GDM1 (cell line): Measurements from ENCODE around the gene GUCA1A.
"Not testable (repeated sequence)": the region's sequence is repeated elsewhere in the genome, so short reads cannot be mapped to it uniquely, and the experiment has no call there.

Experiments used
- DNase-seq: peaks from one replicate; lab custom pipeline; 2025; lab: John Stamatoyannopoulos, UW

Gene GUCA1A

DNA sequence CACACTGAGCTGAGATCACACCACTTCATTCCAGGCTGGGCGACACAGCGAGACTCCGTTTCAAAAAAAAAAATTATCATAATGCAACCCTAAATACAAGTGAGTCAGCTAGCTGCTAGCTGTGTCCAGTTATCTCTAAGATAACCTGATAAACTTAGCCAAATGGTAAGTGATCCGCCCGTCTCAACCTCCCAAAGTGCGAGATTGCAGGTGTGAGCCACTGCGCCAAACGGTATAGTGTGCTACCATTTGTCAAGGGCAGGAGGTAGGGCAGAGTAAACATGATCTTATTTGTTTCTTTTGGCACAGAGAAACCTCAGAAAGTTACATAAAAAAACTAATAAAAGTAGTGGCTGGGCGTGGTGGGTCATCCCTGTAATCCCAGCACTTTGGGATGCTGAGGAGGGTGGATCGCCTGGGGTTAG lies 26.0 kb upstream of the GUCA1A start:
- no peak for DNase-seq

DNA sequence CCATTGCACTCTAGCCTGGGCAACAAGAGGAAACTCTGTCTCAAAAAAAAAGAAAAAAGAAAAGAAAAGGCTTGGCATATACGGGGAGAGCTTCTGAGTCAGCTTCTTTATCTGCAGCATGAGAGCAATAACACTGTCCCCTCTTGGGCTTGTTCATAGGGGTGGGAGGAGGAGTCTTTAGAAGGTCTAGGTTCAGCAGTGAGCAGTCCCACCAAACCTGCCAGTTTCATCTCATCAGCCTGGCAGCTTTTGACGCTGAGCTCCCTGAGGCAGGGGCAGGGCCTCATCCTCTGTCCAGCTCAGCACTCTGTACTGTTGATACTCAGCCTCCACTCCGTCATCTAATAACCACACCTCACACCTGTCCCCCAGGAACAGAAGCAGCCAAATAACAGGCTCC lies 25.1 kb upstream of the GUCA1A start:
- no peak for DNase-seq

DNA sequence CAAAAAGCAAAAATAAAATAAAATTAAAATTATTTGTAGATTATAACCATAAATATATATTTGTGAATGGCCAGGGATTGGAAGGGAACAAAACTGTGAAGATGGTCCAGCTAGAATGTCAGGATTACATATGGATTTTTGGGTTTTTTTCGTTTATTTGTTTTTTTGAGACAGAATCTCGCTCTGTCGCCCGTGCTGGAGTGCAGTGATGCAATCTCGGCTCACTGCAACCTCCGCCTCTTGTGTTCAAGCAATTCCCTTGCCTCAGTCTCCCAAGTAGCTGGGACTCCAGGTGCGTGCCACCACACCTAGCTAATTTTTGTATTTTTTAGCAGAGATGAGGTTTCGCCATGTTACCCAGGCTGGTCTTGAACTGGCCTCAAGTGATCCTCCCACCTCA lies 22.9 kb upstream of the GUCA1A start:
- no peak for DNase-seq

DNA sequence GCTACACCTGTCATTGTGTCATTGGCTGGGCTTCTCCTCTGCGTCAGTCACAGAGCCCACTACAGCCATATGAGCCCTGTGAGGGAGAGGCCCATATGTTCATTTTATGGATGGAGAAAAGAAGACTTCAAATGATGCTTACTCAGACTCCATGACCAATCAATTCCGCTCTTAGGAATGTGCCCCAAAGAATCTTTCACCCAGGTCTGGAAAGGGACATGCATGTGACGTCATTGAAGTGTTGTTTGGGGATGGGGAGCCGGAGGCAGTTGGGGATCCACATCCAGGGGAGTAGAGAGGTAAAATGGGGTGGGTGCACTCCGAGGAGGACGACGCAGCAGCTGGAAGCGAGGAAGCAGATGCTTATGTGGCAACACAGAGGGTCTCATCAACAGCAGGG lies 21.1 kb upstream of the GUCA1A start:
- DNase-seq: no peak

DNA sequence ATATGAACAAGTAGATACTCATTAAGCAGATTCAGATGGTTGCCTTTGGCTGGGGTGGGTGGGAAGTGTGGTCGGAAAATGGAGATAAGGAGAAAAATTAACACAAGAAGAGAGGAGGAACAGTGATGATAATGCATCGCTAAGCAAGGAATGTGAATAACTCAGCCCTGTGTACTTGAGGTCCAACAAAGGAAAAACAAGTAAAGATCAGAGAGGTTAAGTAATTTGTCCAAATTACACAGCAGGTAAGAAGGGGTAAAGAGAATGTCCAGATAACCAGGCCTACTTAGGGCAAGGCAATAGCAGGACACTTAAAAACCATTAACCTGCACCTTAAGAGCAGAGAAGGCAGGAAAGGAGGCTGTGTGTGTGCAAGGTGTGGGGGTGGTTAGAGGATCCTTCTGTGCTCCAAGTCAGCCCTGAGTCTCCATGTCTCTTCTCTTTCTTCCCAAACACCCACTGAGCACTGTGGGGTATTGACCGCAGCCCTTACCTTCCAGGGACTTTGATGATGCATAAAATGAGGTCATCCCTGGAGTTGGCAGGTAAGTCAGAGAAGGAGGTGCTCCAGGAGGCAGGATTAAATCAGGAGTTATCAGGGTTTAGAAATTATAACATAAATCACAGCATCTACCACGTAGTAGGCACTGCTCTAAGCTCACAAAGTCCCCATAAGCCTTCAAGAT lies 20.5 kb upstream of the GUCA1A start:
- not testable (repeated sequence) for DNase-seq

DNA sequence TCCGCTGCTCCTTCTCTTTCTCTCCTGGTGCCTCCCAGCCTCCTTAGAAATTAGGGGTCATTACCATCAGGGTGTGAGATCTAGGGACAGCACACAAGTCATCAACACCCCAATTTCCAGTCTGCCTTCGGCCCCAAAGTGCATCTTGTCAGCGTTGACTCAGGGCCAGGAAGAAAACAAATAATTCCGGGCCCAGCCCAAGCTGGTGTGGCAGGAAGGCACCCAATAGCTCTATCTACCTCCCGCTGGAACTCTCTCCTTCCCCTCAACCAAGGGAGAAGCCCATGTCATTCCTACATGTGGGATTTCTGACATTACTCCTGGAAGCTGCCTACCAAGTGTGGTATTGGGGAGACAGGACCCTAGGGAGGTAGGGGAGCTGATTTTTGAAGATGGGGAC lies 19.2 kb upstream of the GUCA1A start:
- DNase-seq: no peak

DNA sequence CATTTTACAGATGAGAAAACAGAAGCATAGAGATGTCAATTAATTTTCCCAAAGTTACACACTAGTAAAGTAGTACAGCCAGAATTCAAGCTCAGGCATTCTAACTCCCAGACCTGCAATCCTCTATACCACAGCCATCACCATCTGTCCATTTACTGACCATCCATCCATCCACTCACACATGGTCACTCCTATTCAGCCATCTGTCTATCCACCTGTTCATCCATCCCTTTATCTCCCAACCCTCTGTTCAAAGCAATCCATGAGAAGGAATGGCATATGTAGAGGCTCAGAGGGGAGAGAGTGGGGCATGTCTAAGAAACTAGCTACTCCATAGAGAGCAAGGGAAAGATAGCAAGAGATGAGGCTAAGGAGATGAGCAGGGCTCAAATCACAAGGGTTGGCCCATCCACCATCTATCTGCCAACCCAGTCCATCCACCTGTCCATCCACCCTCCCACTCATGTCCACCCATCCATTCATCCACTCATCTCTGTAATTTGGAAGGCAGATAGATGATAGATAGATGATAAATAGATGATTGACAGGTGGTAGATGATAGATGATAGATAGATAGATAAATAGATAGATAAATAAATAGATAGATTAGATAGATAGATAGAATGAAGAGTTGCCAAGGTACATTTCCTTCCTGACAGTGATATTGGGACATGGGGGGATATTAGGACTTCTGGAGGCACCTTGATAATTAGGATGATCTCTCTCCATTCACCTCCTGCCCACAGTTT lies 18.5 kb upstream of the GUCA1A start:
- DNase-seq: no peak

DNA sequence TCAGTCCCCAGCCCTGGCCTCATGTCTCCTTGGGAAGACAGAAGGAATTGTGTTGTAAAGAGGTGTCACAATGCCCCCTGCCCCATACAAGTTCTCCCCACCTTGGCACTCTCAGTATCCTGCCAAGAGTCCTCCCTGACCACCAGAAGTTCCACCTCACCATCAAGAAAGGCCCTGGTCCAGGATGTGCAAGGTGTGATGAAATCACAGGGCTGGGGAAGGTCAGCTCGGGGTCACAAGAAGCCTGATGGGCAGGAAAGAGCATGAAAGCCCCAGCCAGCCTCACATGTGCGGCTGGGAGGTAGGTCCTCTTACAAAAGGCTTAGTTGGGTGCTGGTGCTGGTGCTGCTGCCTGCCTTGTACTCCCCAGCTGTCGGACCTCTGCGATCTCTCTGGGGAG lies 17.9 kb upstream of the GUCA1A start:
- no peak for DNase-seq

DNA sequence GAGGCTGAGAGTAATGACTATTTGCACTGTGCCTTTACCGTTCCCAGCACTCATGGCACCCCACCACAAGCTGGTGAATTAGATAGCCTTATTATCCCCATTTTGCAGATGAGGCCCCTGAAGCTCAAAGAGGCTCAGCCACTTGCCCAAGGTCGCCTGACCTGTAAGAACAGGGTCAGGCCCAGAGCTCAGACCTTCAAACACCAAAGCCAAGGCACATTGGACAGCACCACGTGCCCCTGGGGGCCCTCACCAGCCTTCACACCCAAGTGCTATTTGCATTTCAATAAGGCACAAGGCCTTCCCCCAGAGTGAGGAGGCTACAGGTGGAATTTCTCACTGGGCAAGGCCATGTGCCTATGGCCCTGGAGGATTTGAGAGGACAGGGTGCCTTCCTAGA lies 16.5 kb upstream of the GUCA1A start:
- DNase-seq: no peak

DNA sequence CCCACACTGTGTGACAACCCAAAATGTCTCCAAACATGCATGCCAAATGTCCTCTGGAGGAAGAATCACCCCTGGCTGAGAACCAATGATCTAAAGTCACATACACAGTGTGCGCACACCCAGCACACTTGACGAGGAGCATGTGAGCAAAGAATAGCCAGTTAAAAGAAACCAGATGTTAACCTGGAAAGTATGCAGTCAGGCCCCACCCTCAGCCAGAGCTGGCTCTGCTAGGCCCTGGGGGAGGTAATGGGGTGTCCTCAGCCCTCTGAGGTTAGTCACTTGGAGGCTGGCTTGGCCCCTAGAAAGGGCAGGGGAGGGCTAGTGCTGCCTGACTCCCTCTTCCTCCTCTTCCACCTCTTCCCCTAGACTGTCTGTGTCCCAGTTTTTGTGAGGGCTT lies 15.2 kb upstream of the GUCA1A start:
- DNase-seq: no peak

DNA sequence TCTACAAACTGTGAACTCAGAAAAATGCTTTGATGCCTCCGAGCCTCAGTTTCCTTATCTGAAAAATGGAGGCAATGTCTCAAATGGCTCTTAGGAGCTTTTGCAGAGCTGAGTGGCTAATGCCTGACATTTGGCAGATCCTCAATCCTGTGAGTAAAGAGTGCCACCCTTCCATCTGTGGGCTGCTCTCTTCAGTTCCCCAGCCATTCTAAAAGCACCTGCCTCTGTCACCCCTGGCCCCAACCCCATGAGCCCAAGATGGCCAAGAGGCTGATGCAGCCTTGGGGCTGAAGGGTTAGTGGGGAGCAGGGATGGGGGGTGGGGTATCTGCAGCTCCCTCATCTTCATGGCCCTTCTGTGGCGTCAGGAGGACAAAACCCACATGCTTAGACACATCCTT lies 14.5 kb upstream of the GUCA1A start:
- DNase-seq: no peak

DNA sequence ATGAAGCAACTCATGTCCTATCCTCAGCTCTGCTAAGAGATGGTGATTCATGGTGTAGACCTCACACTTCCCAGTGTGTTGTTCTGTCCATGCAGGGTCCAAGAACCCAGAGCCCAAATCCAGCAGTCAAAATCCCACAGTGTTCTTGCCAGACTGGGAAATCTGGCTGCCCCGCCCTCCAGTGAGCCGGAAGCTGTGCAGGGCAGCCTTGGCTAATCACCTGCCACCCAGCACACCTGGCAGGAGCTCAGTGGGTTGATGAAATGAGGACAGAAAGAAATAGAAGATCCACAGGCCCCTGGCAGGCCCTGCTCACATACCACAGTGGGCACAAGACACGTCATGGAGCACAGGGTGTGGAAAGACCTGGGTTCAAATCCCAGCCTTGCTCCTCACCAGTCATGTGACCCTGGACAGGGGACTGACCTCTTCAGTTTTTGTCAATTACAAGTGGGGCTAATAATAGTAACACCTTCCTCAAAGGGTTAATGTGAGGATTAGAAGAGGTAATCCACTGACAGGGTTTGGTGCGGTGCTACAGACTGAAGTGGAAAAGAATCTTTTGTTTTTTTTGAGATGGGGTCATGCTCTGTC lies 13.6 kb upstream of the GUCA1A start:
- DNase-seq: no peak

DNA sequence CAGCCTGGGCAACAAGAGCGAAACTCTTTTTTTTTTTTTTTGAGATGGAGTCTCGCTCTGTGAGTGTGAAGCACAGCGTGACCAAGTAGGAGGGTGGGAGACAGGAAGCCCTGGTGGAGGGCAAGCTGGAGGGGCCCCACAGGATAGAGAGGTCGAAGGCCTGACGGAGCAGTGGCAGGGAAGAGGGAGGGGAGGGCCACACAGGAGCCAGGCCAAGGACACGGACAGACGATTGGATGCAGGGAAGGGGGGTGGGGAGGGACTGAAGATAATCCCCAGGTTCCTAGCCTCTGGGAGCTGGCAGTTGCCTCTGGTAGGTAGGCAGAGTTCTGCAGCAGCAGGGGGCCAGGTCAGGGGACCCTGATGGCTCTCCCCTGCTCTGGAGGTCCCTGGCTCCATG lies 10.8 kb upstream of the GUCA1A start:
- DNase-seq: no peak

DNA sequence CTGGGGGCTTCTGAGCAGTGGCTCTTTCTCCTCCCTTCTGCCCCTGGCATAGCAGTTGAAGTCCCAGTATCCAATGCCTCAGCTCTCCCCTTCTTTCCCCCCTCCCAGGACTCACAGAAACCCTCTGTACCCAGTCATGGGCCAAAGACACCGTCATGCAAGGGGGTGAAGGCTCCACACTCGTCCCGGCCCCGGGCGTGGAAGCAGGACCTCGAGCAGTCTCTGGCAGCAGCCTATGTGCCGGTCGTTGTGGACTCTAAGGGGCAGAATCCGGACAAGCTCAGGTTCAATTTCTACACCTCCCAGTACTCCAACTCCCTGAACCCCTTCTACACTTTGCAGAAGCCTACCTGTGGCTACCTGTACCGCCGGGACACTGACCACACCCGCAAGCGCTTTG lies 10.4 kb upstream of the GUCA1A start:
- DNase-seq: no peak

DNA sequence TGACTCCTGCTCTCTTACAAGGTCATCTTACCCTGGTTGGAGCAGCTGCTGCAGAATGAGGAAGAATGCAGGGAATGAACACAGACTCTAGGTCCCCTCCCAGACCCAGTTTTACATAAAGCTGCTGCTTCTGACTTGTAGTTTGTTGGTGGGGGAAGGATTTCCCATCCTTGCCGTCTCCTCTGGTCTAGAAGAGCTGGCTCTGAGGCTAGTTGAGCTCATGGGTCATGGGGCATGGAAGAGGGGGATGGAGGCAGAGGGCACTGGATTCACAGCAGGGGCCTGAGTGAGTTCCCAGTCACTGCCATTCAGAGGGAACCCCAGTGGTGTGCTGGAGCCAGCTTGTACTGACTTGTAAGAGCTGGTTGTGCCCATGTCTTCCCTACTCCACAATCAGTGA lies 9.2 kb upstream of the GUCA1A start:
- no peak for DNase-seq

DNA sequence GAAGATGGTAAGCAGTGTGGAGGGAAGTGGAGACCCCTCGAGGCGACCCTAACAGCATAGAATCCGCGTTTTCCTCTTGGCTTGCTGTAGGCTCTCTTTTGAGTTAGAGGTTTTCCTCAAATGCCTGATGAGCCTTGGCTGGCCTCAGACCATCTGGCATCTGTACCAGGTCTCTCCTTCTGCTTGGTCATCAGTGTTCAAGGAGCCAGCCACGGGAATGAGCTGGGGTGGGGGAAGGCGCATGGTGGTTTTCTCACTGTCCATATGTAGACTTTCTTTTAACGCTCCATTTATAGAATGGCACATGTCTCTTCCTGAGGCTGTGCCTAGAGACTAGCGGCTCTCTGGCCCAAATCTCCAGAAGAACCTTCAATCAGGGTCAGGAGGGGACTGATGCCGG lies 8.1 kb upstream of the GUCA1A start:
- no peak for DNase-seq

DNA sequence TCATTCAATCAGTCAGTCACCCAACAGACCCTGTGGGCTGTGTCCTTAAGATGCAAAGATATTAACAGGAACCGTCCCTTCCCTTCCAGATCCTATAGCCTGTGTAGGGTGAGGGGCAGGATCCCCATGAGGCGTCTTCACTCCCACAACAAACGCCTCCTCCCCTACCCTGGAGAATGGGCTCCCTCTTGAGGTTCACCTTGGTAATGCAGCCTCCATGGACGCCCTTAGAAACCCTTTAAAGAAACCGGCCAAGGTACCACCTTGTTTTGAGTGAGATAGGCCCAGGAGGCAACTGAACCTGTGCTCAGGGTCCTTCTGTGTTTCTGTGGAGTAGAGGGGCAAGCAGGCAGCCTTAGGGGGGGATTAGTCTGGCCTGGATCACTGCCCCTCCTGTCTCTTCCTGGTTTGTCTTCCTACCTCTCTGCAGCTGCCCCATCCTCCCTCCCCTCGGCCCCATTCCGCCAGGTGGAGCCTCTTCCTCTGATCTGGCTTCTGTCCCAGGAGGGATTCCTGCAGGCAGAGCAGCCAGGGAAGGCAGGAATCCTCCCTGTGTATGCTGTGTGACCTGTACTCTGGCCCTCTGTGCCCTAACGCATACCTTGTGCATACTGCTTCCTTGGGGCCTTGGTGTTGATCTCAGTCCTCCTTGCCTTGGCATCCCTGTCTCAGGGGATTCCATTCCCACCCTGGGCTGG lies 6.6 kb upstream of the GUCA1A start:
- peak; percentile 65 for DNase-seq

DNA sequence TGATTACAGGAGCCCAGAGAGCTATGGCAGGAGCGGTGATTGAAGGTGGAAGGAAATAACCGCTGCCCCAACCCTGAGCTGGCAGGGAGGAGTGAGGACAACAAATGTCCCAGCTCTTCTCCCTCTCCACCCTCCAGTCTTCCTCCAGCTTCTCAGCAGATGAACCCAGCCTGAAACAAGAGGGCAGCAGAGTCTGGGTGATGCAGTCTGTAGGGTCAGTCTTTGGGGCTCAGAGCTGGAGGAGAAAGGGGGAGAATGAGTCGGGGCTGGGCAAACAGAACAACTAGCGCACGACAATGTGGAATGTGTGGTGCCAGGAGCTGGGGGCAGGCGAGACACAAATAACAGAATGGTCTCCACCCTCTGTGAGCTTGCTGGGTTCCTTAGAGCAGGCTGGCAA lies 4.5 kb upstream of the GUCA1A start:
- no peak for DNase-seq

DNA sequence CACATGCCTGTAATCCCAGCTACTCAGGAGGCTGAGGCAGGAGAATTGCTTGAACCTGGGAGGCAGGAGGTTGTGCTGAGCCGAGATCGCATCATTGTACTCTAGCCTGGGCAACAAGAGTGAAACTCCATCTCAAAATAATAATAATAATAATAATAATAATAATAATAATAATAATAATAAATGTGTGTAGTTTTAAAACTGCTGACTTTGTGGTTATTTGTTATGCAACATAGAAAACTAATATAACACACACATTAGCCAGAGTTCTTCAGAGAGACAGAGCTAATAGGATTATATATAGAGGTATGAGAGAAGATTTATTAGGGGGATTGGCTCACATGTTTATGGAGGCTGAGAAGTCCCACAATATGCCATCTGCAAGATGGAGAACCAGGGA lies 3.4 kb upstream of the GUCA1A start:
- DNase-seq: not testable (repeated sequence)

DNA sequence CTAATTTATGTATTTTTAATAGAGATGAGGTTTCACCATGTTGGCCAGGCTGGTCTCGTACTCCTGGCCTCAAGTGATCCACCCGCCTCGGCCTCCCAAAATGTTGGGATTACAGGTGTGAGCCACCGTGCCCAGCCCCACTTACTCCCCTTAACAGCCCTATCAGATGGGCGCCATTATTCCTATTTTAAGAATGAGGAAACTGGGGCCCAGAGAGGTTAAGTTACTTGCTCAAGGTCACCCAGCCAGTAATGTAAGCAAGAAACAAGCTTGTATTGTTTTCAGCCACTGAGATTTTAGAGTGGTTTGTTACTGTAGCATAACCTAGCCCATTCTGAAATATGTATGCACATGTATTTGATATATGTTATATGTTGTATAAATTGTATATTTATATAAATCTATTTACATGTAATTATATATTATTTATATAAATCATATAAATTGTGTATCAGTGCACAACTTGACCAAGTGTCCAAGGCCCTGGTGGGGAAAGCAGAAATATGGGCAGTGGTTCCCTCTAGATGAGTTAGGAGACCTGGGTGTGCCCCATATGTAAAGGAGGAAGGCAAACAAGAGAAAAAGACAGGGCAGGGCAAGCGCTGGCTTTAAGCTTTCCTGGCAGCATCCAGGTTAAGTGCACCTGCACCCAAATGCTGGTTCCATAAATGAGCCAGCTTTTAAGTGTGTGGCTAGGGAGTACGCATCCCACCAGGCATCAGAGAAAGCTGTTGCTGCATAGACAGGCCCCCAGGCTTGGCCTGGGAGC lies 1.2 kb upstream of the GUCA1A start:
- no peak for DNase-seq

DNA sequence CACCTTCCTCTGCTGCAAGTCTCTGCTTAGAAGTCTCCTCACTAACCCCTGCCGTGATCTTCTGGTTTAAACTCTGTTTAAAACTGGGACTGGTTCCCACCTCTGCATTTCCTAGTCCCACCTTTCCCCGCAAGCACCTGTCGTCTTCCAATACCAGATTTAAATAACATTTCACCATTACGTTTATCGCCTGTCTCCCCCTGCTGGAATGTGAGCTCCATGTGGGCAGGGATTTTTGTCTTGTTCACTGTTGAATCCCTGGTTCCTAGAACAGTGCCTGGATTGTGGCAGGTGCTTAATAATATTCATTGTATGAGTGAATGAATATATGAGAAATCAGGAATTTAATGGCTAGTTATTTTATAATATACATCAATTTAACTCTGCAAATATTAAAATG lies 2.7 kb downstream of the GUCA1A start:
- DNase-seq: no peak

DNA sequence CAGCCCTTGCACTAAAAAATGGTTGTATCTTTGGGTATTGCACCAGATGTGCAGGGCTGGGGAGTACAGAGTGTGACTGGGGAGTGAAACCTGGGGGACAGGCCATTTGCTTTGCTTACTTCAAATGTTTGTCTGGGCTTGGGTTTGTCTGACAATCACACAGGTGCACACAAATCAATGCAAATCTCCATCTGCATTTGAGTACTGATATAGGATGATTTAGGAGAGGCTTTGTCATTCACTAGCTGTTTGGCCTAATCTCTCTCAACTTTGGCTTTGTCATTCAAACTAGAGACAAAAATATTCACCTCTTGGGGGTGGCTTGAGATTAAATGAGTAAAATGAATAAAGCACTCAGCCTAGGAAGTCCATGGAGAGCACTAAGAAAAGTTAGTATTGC lies 3.8 kb downstream of the GUCA1A start:
- DNase-seq: no peak
